ENCODE measurements around the gene OR1D5.
"Not testable (repeated sequence)": the region's sequence is repeated elsewhere in the genome, so short reads cannot be mapped to it uniquely, and the experiment has no call there.

The OR1D5 gene, protein sequence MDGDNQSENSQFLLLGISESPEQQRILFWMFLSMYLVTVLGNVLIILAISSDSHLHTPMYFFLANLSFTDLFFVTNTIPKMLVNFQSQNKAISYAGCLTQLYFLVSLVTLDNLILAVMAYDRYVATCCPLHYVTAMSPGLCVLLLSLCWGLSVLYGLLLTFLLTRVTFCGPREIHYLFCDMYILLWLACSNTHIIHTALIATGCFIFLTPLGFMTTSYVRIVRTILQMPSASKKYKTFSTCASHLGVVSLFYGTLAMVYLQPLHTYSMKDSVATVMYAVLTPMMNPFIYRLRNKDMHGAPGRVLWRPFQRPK

GRCh38 chr17:3063507-3063906 is at the start of gene OR1D5:
Gene OR1D5, minus strand, starts transcription at chr17:3063607. Its CDS starts 0 bp downstream, at chr17:3063607.
- DNase-seq = not testable (repeated sequence)

GRCh38 chr17:3104322-3104721 is 40.9 kb upstream of the OR1D5 start, which contains the start of gene OR1D2:
Gene OR1D2, minus strand, starts transcription at chr17:3104422. Its CDS starts 11,426 bp downstream, at chr17:3092996.
- no peak for DNase-seq

DNA sequence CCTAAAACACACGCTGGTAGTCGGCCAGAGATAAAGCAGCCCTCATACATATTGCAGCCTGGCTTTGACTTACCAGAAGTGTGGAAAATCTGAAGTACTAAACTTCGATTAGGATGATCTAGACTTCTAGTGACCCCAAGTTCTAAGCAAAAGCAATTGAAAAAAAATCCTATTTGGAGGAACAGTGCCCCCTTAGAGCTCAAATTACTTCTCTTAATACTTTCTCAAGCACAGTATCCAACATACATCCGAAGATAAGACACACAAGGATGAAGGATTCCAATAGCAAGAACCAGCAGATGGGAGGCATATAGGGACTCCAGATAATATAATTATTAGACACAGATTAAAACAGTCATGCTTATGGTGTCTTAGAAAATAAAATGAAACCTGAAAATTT is 10.4 kb upstream of the OR1D5 start:
- DNase-seq = not testable (repeated sequence)

DNA sequence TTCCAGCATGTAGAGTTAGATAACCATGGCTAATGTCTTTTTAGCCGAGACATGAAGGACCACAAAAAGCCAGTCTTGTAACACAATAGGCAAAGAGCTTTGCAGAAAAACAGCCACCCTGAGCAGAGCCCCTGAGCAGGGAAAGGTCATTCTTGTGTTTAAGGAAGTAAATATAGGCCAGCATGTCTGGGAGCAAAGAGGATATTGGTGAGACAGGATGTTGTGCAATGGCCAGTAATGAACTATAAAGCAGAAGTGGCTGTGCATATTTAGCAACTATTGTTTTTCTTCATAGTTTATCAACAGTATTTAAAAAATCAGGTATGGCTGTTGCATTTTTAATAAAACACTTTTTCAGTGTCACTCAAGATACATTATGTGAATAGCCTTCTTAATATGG is 1.8 kb upstream of the OR1D5 start:
- DNase-seq = peak in 2 of 56 donors; percentile 7 to 10

GRCh38 chr17:3062824-3063377 is 506 bp downstream of the OR1D5 start:
- not testable (repeated sequence) for DNase-seq

DNA sequence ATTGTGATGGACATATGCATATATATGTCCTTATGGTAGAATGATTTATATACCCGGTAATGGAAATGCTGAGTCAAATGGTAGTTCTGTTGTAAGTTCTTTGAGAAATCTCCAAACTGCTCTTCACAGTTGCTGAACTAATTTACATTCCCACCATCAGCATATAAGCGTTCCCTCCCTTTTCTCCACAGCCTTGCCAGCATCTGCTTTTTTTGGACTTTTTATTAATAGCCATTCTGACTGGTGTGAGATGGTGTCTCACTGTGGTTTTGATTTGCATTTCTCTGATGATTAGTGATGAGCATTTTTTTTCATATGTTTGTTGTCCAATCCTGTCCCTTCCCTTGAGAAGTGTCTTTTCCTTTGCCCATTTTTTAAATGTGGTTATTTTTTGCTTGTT is 8.5 kb downstream of the OR1D5 start:
- DNase-seq = not testable (repeated sequence)

DNA sequence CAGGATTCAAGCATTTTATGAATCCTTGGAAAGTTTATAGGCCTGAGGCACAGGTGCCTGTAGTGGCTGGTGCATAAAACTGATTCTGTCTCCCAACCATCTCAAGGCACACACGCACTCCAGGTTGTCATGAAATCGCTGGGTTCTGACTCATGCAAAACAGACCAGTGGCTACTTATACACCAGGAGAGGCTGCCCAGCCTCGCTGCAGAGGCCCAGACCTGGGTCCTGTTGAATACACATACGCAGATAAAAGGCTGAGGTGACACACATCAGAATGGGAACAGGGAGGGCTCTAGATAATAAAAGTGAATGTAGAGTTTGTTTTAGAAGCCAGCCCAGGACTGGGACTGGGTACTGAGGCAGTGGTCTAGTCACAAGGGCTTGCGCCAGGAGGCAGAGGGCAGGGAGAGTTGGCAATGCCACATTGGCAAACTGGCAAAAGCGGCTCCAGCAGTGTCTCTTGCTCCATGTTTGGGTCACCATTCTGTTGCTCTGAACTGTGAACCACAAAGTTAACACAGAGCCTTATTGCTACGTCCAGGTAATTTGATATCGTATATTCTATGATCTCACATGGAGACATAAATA is 13.6 kb downstream of the OR1D5 start:
- no peak for DNase-seq

- DNase-seq = peak; percentile 66 to 100 (median 98)
These were observed 14.5 kb downstream of the OR1D5 start for GRCh38 chr17:3048727-3049471.

GRCh38 chr17:3046753-3047152 is 16.7 kb downstream of the OR1D5 start:
- DNase-seq = no peak

DNA sequence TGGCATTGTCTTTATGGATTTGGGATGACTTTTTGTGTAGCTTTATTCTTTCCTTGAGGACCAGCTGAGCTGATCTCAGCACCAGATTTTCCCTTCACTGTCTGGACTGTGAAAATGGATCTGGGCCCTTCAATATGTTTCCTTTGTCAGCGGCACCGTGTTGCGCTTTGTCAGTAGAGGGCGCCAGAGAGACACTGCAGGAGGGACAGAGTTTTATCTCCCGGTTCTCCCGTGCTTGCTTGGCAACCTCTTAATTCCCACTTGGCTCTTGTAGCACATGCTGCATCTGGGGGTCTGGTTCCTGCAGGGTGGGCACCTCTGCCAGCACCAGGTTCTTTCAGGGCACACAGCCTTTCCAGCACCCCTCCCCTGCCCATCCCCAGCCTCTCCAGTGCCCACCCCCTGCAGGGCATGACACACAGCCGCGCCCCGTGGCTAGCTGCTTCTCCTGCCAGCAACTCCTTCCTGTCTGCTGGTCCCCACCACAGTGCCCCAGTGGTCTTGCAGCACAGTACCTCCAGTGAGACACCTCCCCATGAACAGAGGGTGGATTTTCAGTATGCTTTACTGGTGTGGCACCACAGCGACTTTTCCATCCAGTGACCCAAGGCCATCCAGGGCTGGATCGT is 19.6 kb downstream of the OR1D5 start:
- DNase-seq = no peak

GRCh38 chr17:3040882-3041281 is 22.5 kb downstream of the OR1D5 start:
- no peak for DNase-seq

DNA sequence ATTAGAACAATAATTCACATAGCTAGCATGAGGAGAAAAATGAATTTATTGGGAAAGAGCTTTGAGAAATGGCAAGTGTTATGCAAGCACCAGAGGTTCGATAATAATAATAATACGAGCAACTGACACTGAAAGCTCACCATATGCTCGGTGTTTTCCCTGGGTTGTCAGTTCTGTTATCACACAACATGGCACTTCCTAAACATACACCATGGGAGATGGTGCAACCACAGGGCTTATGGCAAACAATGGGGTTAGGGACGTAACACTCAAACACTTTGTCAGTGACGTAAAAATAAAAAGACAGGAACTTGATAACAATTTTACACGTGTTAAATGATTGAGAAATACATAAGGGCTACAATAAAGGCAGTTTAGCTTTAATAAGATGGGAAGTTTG is 23.7 kb downstream of the OR1D5 start:
- no peak for DNase-seq

DNA sequence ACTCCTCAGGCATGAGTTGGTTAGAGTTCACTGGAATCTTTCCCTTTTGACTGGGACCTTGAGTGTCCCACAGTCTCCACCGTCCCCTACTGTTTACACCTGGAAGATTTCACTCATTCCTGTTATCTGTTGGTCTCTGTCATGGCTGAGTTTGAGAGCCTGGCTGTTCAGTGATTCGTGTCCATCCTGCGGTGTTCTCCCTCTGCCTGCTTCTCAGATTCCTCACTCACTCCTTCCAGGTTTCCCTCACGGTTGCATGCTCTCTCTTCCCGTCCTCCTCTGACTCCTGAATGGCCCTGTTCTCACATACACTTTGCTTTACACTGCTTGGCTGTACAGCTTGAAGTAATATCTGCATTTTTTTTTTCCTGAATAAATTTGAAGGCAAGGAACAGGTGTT is 24.5 kb downstream of the OR1D5 start:
- no peak for DNase-seq

- DNase-seq = no peak
These were observed 26.1 kb downstream of the OR1D5 start for GRCh38 chr17:3037259-3037658.

DNA sequence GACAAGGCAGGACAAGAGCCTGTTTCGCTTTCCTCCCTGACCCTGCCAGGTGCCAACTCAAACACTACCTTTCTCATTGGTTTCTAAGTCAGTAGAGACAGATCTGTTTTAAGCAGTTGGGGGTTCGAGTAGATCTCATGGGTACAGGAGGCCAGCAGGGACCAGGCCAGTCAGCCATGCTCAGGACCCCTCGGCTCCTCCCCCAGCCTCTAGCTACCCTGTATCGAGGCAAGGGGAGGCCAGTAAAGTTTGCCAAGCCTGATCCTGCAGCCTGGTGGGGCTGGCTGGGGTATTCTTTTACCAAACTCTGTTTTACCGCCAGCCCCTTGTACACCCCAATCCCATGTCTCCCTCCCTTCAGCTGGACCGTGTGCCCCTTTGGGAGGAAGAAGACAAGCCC is 26.6 kb downstream of the OR1D5 start:
- DNase-seq = no peak

- DNase-seq = no peak
These were observed 27.5 kb downstream of the OR1D5 start for GRCh38 chr17:3035968-3036280.

GRCh38 chr17:3035256-3035967 is 28.0 kb downstream of the OR1D5 start:
- DNase-seq = no peak

- no peak for DNase-seq
These were observed 28.9 kb downstream of the OR1D5 start for GRCh38 chr17:3034578-3034920.

GRCh38 chr17:3033741-3034577 is 29.4 kb downstream of the OR1D5 start:
- DNase-seq = no peak

- DNase-seq = no peak
These were observed 30.2 kb downstream of the OR1D5 start for GRCh38 chr17:3033248-3033640.

All from nucleus accumbens (tissue), 56 donors.